Measurements from ENCODE around the gene WEE1.

DNA sequence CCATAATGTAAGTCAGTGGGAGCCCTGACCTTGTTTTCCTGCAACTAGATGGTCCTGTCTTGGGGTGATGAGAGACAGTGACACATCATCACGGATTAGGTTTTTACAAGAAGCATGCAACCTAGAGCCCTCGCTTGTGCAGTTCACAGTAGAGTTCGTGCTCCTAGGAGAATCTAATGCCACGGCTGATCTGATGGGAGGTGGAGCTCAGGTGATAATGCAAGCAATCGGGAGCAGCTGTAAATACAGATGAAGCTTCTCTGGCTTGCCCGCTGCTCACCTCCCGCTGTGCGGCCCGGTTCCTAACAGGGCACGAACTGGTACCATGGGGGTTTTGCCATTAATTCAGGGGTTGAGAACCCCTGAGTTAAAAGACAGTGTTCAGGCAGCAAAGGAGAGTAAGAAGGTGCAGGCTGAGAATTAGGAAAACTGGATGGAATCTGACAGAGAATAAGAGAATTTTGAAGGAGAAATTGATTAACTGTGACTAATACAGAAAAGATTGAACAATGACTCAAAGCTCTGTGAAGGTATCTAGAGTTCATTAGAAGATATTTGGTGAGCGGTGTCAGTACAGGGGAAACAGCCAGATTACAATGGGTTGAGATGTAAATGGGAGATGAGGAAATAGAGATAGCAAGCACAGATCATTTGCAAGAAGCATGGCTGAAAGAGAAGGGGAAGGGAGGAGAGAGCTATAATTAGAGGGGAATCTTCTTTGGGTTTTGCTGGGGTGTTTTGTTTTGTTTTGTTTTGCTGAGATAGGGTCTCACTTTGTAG is 21.0 kb downstream of the WEE1 start:
- TF ChIP-seq, protein P1, sequence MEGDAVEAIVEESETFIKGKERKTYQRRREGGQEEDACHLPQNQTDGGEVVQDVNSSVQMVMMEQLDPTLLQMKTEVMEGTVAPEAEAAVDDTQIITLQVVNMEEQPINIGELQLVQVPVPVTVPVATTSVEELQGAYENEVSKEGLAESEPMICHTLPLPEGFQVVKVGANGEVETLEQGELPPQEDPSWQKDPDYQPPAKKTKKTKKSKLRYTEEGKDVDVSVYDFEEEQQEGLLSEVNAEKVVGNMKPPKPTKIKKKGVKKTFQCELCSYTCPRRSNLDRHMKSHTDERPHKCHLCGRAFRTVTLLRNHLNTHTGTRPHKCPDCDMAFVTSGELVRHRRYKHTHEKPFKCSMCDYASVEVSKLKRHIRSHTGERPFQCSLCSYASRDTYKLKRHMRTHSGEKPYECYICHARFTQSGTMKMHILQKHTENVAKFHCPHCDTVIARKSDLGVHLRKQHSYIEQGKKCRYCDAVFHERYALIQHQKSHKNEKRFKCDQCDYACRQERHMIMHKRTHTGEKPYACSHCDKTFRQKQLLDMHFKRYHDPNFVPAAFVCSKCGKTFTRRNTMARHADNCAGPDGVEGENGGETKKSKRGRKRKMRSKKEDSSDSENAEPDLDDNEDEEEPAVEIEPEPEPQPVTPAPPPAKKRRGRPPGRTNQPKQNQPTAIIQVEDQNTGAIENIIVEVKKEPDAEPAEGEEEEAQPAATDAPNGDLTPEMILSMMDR (IDR thresholded peaks at IDR 0.05; ENCODE audit: insufficient read depth, low read depth, low read length): no peak
- no peak for TF ChIP-seq EZH2 (IDR thresholded peaks at IDR 0.05; ENCODE audit: insufficient read depth, low read length)
